Putamen (tissue), 1 donor: ENCODE measurements around the gene SELENON.

Experiments
- DNase-seq: peaks from one replicate; pipeline ENCODE4 v3.0.0-alpha.2; 2016; ENCODE audit warnings: low spot score

Gene SELENON

GRCh38 chr1:25810341-25811299 is 10.6 kb downstream of the SELENON start:
- DNase-seq: no peak

GRCh38 chr1:25811384-25812082 is 11.5 kb downstream of the SELENON start:
- no peak for DNase-seq

- no peak for DNase-seq
Observed at GRCh38 chr1:25813071-25813733, 13.2 kb downstream of the SELENON start.

GRCh38 chr1:25813734-25814471 is 13.9 kb downstream of the SELENON start:
- DNase-seq: no peak

- DNase-seq: no peak
Observed at GRCh38 chr1:25814549-25815087, 14.6 kb downstream of the SELENON start.

- DNase-seq: no peak
Observed at GRCh38 chr1:25815208-25816111, 15.5 kb downstream of the SELENON start.

- no peak for DNase-seq
Observed at GRCh38 chr1:25816112-25816718, 16.2 kb downstream of the SELENON start.

GRCh38 chr1:25817840-25818501 is 18.0 kb downstream of the SELENON start:
- DNase-seq: no peak

GRCh38 chr1:25818569-25818968 is 18.6 kb downstream of the SELENON start:
- DNase-seq: no peak

GRCh38 chr1:25819491-25820246 is 19.7 kb downstream of the SELENON start, which contains the start of gene MTFR1L:
Gene MTFR1L (plus strand): TSS chr1:25819954. CDS start chr1:25823105, 3,151 bp downstream.
- peak; percentile 82 for DNase-seq

- no peak for DNase-seq
Observed at GRCh38 chr1:25820247-25821111, 20.5 kb downstream of the SELENON start.

- no peak for DNase-seq
Observed at GRCh38 chr1:25821112-25821476, 21.1 kb downstream of the SELENON start.

- DNase-seq: no peak
Observed at GRCh38 chr1:25821630-25822091, 21.7 kb downstream of the SELENON start.

- DNase-seq: no peak
Observed at GRCh38 chr1:25825605-25826004, 25.6 kb downstream of the SELENON start.

GRCh38 chr1:25826571-25826970 is 26.6 kb downstream of the SELENON start:
- DNase-seq: no peak

- no peak for DNase-seq
Observed at GRCh38 chr1:25828491-25828890, 28.5 kb downstream of the SELENON start.

GRCh38 chr1:25829046-25829445 is 29.1 kb downstream of the SELENON start:
- DNase-seq: no peak
